NCI-H526 treated with DMSO at 0.1 percent for 48 hours (cell line): Measurements from ENCODE around the gene COMMD1.
A peak's percentile ranks its signal among the peaks of the same experiment; 100 is the strongest.
"Not testable (repeated sequence)": the region's sequence is repeated elsewhere in the genome, so short reads cannot be mapped to it uniquely, and the experiment has no call there.

Experiments used
- DNase-seq: peaks from one replicate; lab custom pipeline; 2025; lab: John Stamatoyannopoulos, UW

COMMD1 gene

DNA sequence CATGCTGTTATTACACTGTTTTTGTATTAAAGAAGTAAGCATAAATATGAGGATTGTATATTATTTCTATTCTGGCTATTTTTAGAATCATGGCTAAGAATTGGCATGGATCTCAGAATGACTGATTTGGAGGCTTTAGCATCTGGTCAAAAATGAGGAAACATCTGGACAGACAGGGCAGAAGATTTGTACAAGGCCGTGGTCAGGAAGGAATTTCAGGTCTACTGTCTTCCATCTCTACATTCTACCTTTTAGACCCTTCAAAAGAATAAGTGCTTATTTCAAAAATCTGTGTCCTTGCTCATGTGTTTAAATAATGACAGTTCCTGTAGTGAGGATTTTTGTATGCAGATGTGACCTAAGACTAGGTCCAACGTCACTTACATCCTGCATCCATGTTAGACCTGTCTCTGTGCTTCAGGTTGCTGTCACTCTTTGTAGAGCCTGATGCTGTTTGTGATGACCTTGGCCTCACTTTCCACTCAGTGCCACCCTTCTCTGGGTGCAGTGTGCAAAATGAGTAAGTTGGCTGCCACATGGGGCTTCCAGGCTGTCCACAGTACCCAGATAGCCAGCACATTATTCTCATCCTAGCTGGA, 235.8 kb downstream of the COMMD1 start:
- DNase-seq, result no peak

GRCh38 chr2:62142054-62142453, 236.6 kb downstream of the COMMD1 start:
- no peak for DNase-seq

GRCh38 chr2:62143696-62144095, 238.2 kb downstream of the COMMD1 start:
- DNase-seq, result no peak

- no peak for DNase-seq
Measured at GRCh38 chr2:62144689-62145477, 239.4 kb downstream of the COMMD1 start.

DNA sequence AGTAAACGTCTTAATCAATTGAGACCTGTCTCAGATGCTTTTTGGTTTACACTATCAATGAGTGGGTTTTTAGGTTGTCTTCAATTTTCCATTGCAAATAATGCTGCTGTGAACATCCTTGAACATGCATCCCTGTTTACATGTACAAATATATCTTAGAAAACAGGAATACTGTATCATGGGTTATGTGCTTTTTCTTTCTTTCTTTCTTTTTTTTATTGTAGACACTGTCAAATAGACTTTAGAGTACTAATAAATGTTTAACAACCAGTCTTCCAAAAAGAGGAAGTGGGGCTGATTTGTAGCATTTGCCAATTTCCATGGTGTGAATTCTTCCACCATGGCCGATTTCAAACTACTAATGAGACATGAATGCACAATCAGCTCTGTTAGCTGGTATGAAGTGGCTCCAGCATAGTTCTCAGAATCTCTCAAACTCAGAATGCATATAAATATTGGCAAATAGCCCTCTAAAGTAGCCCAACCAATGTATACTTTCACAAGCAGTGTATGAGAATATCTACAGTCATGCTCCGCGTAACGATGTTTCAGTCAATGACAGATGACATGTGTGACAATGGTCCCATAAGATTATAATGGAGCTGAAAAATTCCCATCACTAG, 240.1 kb downstream of the COMMD1 start:
- no peak for DNase-seq

DNA sequence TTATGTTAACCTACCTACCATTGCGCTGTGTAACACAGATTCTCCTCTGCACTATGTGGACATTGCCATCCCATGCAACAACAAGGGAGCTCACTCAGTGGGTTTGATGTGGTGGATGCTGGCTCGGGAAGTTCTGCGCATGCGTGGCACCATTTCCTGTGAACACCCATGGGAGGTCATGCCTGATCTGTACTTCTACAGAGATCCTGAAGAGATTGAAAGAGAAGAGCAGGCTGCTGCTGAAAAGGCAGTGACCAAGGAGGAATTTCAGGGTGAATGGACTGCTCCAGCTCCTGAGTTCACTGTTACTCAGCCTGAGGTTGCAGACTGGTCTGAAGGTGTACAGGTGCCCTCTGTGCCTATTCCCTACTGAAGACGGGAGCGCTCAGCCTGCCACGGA, 241.3 kb downstream of the COMMD1 start:
- DNase-seq, result not testable (repeated sequence)

GRCh38 chr2:62147610-62148301, 242.3 kb downstream of the COMMD1 start:
- DNase-seq, result no peak

DNA sequence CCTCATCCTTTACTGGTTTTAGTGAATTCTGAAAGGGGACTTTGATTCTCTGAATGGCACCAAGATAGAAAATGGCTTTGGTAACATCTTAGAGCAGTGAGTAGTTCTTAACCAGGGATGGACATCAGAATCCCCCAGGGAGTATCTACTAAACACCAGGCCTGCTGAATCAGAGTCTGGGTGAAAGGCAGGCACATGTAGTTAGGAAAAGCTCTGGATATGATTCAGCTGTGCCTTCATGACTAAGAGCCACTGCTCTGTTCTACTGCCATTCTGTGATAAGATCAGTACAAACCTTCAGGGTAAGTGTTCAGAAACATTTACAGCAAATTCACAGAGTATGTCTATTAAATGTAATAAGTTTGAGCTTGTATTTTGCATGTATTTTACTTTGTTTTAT, 244.2 kb downstream of the COMMD1 start:
- no peak for DNase-seq

DNA sequence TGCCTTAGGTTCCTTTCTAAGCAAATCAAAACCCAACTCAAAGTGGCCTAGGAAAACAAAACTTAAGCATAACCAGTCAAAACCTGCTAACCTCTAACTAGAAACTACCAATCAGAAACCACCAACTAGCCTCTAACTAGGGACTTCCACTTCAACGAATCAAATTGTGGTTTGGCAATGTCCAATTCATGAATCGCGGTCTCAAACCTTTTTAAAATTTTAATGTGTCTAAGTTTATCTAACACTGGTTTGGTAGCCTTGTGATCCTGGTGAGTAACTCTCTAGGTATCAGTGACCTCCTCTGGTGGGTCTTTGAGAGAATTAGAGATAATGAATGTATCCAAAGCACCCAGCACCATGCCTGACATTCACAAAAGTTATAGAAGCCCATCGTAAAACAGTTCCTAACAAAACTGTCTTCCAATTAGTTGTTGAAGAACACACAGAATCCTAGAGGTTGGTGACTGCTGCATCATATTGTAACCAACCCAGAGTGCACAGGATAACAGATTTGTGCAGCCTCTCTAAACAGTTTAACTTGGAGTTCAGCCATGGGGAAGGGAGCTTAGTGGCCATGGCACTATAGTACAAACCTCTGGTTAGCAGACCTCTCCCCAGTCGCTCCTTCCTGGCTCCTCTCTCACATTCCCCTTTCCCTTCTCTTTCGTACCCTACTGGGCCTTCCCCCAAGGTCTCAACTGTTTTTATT, 245.3 kb downstream of the COMMD1 start:
- no peak for DNase-seq

- no peak for DNase-seq
Measured at GRCh38 chr2:62151306-62151638, 245.8 kb downstream of the COMMD1 start.

GRCh38 chr2:62152000-62152399, 246.5 kb downstream of the COMMD1 start:
- DNase-seq, result no peak

DNA sequence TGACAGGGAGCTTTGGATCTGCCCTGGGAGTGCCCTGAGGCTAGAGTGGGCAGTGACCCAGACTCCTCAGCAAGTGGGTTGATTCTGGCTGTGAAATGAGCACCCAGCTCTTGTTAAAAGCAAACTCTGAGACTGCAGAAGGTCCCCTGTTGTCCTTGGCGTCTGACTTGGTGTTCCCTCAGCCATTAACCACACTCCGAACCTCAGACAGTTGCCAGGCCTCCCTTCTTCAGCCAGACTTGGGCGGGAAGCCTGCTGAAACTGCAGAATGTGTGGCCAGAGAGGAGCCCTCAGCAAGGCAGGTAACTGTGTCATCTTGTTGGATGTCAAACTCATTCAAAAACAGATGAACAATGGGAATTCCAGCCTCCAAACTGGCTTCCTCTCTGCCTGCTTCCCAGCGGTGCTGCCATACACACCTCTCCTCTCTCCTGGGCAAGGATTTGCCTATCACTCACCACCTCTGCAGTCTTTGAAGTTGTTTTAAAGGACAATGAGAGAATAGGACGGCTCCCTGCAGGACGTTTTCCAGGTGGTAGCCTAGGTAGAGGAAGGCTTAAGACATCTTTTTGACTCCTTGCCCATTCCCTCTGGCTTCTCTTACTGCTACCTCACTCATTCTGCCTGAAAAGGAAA, 251.5 kb downstream of the COMMD1 start:
- DNase-seq, result no peak

GRCh38 chr2:62158444-62159121, 253.1 kb downstream of the COMMD1 start:
- no peak for DNase-seq

GRCh38 chr2:62160691-62161090, 255.2 kb downstream of the COMMD1 start:
- DNase-seq, result not testable (repeated sequence)

GRCh38 chr2:62163106-62163831, 257.8 kb downstream of the COMMD1 start:
- no peak for DNase-seq

- no peak for DNase-seq
Measured at GRCh38 chr2:62163834-62164233, 258.4 kb downstream of the COMMD1 start.

GRCh38 chr2:62175728-62176127, 270.3 kb downstream of the COMMD1 start:
- peak; percentile 78 for DNase-seq

GRCh38 chr2:62176801-62177200, 271.3 kb downstream of the COMMD1 start:
- DNase-seq, result peak; percentile 43

DNA sequence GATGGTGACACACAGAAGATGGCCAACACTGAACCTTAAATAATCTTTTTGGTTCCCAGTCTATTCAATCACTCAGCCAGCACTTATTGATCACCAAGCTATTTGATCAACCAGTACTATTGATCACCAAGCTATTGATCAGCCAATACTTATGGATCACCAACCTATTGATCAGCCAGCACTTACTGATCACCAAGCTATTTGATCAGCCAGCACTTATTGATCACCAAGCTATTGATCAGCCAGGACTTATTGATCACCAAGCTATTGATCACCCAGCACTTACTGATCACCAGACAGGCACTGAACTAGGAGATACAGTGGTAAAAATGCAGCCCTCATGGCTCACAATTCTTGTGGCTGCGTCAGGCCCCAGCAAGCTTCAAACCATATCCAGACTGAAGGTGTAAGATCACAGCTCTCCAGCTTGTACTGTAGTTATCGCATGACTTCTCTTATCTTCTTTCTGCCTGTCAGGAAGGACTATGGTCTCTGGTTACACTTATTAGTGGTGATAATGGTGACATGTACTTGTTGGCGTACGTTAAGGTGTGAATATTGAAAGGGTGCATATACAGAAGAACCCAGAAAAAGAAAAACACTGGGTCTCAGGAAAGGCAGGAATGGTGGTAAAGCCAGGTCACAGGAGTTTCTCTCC, 272.0 kb downstream of the COMMD1 start:
- no peak for DNase-seq

GRCh38 chr2:62178741-62179271, 273.3 kb downstream of the COMMD1 start:
- no peak for DNase-seq
